ENCODE data around the gene RAB2B.
"Not testable (repeated sequence)": the region's sequence is repeated elsewhere in the genome, so short reads cannot be mapped to it uniquely, and the experiment has no call there.

The RAB2B gene

GRCh38 chr14:21494902-21495762 lies 18.4 kb upstream of the RAB2B start:
- in situ Hi-C loops (cut with MboI; ENCODE audit: low sequenced_read_pairs): no loop called here

- in situ Hi-C loops (cut with MboI; ENCODE audit: low sequenced_read_pairs): no loop called here
Observed at GRCh38 chr14:21486640-21487087, 9.9 kb upstream of the RAB2B start.

GRCh38 chr14:21476523-21476924 lies 235 bp downstream of the RAB2B start:
- in situ Hi-C loops (cut with MboI; ENCODE audit: low sequenced_read_pairs): no loop called here

- in situ Hi-C loops (cut with MboI; ENCODE audit: low sequenced_read_pairs): no loop called here
Observed at GRCh38 chr14:21475767-21476522, 814 bp downstream of the RAB2B start.

- in situ Hi-C loops (cut with MboI; ENCODE audit: low sequenced_read_pairs): no loop called here
Observed at GRCh38 chr14:21467616-21468015, 9.1 kb downstream of the RAB2B start.

- in situ Hi-C loops (cut with MboI; ENCODE audit: low sequenced_read_pairs): no loop called here
Observed at GRCh38 chr14:21455912-21456667, 20.7 kb downstream of the RAB2B start, which contains the start of gene CHD8. CHD8 (minus strand) TSS chr14:21456123; CDS start chr14:21431643, 24,480 bp downstream.

GRCh38 chr14:21455592-21455911 lies 21.2 kb downstream of the RAB2B start:
- in situ Hi-C loops (cut with MboI; ENCODE audit: low sequenced_read_pairs): no loop called here

GRCh38 chr14:21454843-21455544 lies 21.8 kb downstream of the RAB2B start:
- in situ Hi-C loops (cut with MboI; ENCODE audit: low sequenced_read_pairs): no loop called here

- in situ Hi-C loops (cut with MboI; ENCODE audit: low sequenced_read_pairs): no loop called here
Observed at GRCh38 chr14:21449899-21450216, 26.9 kb downstream of the RAB2B start.

GRCh38 chr14:21442657-21443056 lies 34.1 kb downstream of the RAB2B start:
- in situ Hi-C loops (cut with MboI; ENCODE audit: low sequenced_read_pairs): not testable (repeated sequence)

GRCh38 chr14:21440859-21441258 lies 35.9 kb downstream of the RAB2B start:
- in situ Hi-C loops (cut with MboI; ENCODE audit: low sequenced_read_pairs): no loop called here

GRCh38 chr14:21437063-21437901 lies 39.5 kb downstream of the RAB2B start:
- in situ Hi-C loops (cut with MboI; ENCODE audit: low sequenced_read_pairs): no loop called here

GRCh38 chr14:21436567-21437062 lies 40.1 kb downstream of the RAB2B start:
- in situ Hi-C loops (cut with MboI; ENCODE audit: low sequenced_read_pairs): no loop called here

- in situ Hi-C loops (cut with MboI; ENCODE audit: low sequenced_read_pairs): no loop called here
Observed at GRCh38 chr14:21431126-21431525, 45.6 kb downstream of the RAB2B start.

GRCh38 chr14:21428930-21429329 lies 47.8 kb downstream of the RAB2B start:
- in situ Hi-C loops (cut with MboI; ENCODE audit: low sequenced_read_pairs): no loop called here

- in situ Hi-C loops (cut with MboI; ENCODE audit: low sequenced_read_pairs): no loop called here
Observed at GRCh38 chr14:21426692-21427091, 50.1 kb downstream of the RAB2B start.

- in situ Hi-C loops (cut with MboI; ENCODE audit: low sequenced_read_pairs): no loop called here
Observed at GRCh38 chr14:21419528-21419927, 57.2 kb downstream of the RAB2B start.

- in situ Hi-C loops (cut with MboI; ENCODE audit: low sequenced_read_pairs): no loop called here
Observed at GRCh38 chr14:21415329-21415728, 61.4 kb downstream of the RAB2B start.

GRCh38 chr14:21414137-21414631 lies 62.6 kb downstream of the RAB2B start:
- in situ Hi-C loops (cut with MboI; ENCODE audit: low sequenced_read_pairs): no loop called here

Measured in HL-60/S4 treated with retinoic acid at 250 ng/mL for 4 days and 3 days (cell line).